ENCODE results near the gene TAC4.

GRCh38 chr17:49861150-49861884 lies 13.4 kb upstream of the TAC4 start:
- TF ChIP-seq EZH2 (IDR thresholded peaks at IDR 0.05; ENCODE audit: insufficient read depth, poor library complexity, severe bottlenecking) (no peak), EZH2phosphoT487 (IDR thresholded peaks at IDR 0.05; ENCODE audit: insufficient read depth, low read depth) (no peak)
